ENCODE measurements around the gene CCDC9B.

CCDC9B gene

DNA sequence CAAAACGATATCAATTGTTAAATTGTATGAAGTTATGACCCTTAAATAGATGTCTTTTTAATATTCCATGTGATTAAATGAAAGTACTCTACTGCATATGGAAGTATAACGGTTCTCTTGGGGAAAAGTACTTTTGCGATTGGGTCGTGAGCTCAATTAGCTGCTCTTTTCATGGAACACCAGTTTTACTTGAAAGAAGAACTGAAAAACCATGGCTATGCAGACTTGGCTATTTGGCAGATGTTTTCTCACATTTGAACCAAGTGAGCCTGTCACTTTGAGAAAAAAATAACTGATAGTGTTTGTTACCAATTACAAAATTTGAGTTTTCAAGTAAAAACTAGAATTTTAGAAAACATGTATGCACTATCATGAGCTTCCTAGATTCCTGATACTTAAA, 23.2 kb downstream of the CCDC9B start:
- no peak for DNase-seq (ENCODE audit: low read depth in 1 of 2, low spot score in 1 of 2)
- TF ChIP-seq POLR2AphosphoS5 (IDR thresholded peaks at IDR 0.05; ENCODE audit: low read depth), result no peak
- TF ChIP-seq GABPA (IDR thresholded peaks at IDR 0.05; ENCODE audit: low read depth), result no peak
- no peak for TF ChIP-seq REST (IDR thresholded peaks at IDR 0.05; ENCODE audit: insufficient replicate concordance, low read depth)
- TF ChIP-seq SPI1 (IDR thresholded peaks at IDR 0.05; ENCODE audit: borderline replicate concordance, low read depth), result no peak
- TF ChIP-seq CTCF (IDR thresholded peaks at IDR 0.05; ENCODE audit: insufficient read depth, low read length), result no peak
- no peak overlapping the region for H3K4me3 ChIP-seq (replicated peaks; ENCODE audit: insufficient read depth, low read length)
- no peaks in the 10 kb centered on the region for H3K27me3 ChIP-seq (ENCODE audit: insufficient read depth, poor library complexity, severe bottlenecking)
- H3K27ac ChIP-seq (replicated peaks), result no peak overlapping the region

DNA sequence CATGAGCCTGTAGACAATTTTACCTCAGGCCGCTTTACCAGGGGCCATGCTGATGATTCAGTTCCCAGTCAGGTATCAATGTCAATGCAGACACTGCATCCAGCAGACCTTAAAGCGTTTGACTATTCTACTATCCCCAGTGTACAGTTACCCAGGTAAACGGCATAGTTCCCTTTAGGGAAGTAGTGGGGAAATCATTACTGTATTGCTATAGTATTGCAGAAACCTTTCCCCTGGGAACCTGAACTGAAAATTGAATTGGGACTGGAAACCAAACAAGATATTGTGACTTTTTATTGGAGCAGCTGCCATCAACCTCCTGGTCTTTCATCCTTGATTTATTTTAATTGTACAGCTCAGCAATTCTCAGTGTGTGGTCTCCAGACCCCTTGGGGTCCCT, 23.8 kb downstream of the CCDC9B start:
- Histone ChIP-seq H3K27ac (replicated peaks) (no peak overlapping the region), H3K27me3 (ENCODE audit: insufficient read depth, poor library complexity, severe bottlenecking) (no peaks in the 10 kb centered on the region)
- DNase-seq (ENCODE audit: low read depth in 1 of 2, low spot score in 1 of 2), result no peak

More for the DNA sequence above, 23.8 kb downstream of the CCDC9B start:
- H3K4me3 ChIP-seq (replicated peaks; ENCODE audit: insufficient read depth, low read length), result no peak overlapping the region
- TF ChIP-seq POLR2AphosphoS5 (IDR thresholded peaks at IDR 0.05; ENCODE audit: low read depth), result no peak
- no peak for TF ChIP-seq SPI1 (IDR thresholded peaks at IDR 0.05; ENCODE audit: borderline replicate concordance, low read depth)
- TF ChIP-seq REST (IDR thresholded peaks at IDR 0.05; ENCODE audit: insufficient replicate concordance, low read depth), result no peak
- no peak for TF ChIP-seq CTCF (IDR thresholded peaks at IDR 0.05; ENCODE audit: insufficient read depth, low read length)
- TF ChIP-seq GABPA (IDR thresholded peaks at IDR 0.05; ENCODE audit: low read depth), result no peak

Data from HL-60 (cell line).